Liver (tissue), 9 donors: Measurements from ENCODE around the gene MCUR1. TPM values are rescaled to one million over a fixed set of nuclear protein-coding genes. Genes with fewer than 3 reads are reported as not detected.

ENCODE experiments used
- DNase-seq: peaks from one replicate; pipeline ENCODE4 v3.0.0-alpha.2; 2017; ENCODE audit warnings: low spot score
- H3K27ac ChIP-seq, 2 donors: one replicate each; pipeline ENCODE4 v1.7.0; 2013; ENCODE audit warnings: inconsistent platforms in 2 of 2, low read length in 2 of 2, control low read depth in 1 of 2, low read depth in 1 of 2, mild to moderate bottlenecking in 1 of 2
- H3K27me3 ChIP-seq, 4 donors: one replicate each; pipeline versions ENCODE4 v1.6.1 to v1.7.0; 2013; ENCODE audit warnings: low read length in 3 of 4, inconsistent platforms in 1 of 4, mild to moderate bottlenecking in 1 of 4, moderate library complexity in 1 of 4; ENCODE audit not compliant: control insufficient read depth in 4 of 4, insufficient read depth in 4 of 4
- H3K36me3 ChIP-seq, 4 donors: one replicate each; pipeline versions ENCODE4 v1.6.1 to v1.7.0; 2013; ENCODE audit warnings: low read length in 3 of 4, mild to moderate bottlenecking in 3 of 4, low read depth in 1 of 4, moderate library complexity in 1 of 4; ENCODE audit not compliant: control insufficient read depth in 4 of 4, insufficient read depth in 3 of 4
- H3K4me1 ChIP-seq, 4 donors: one replicate each; pipeline versions ENCODE4 v1.6.1 to v1.7.0; 2013; ENCODE audit warnings: low read length in 3 of 4, mild to moderate bottlenecking in 3 of 4, moderate library complexity in 1 of 4; ENCODE audit not compliant: control insufficient read depth in 4 of 4, insufficient read depth in 4 of 4
- H3K4me3 ChIP-seq, 3 donors: one replicate each; pipeline versions ENCODE4 v1.6.1 to v1.7.0; 2013; ENCODE audit warnings: low read length in 3 of 3, control low read depth in 1 of 3, low read depth in 1 of 3, mild to moderate bottlenecking in 1 of 3
- H3K9ac ChIP-seq, 2 donors: one replicate each; pipeline ENCODE4 v1.7.0; 2013; ENCODE audit warnings: low read length in 2 of 2, mild to moderate bottlenecking in 2 of 2, moderate library complexity in 2 of 2, control low read depth in 1 of 2, low read depth in 1 of 2
- H3K9me3 ChIP-seq, 4 donors: one replicate each; pipeline versions ENCODE4 v1.6.1 to v1.7.0; 2013; ENCODE audit warnings: low read length in 3 of 4; ENCODE audit not compliant: control insufficient read depth in 4 of 4
- ATF3 ChIP-seq: IDR thresholded peaks from 2 replicates; pipeline ENCODE4 v1.6.1; 2016; ENCODE audit warnings: antibody characterized with exemption
- EGR1 ChIP-seq, 2 donors: IDR thresholded peaks; 2 replicates each; pipeline ENCODE4 v1.6.1; 2016 to 2018; ENCODE audit warnings: antibody characterized with exemption in 2 of 2, low read depth in 2 of 2
- FOXA1 ChIP-seq: IDR thresholded peaks from 2 replicates; pipeline ENCODE4 v1.6.1; 2016; ENCODE audit warnings: antibody characterized with exemption
- FOXA2 ChIP-seq: IDR thresholded peaks from 2 replicates; pipeline ENCODE4 v1.6.1; 2016; ENCODE audit warnings: antibody characterized with exemption
- GABPA ChIP-seq, 2 donors: IDR thresholded peaks in 1 of 2; conservative IDR thresholded peaks in 1 of 2; 2 replicates each; pipeline ENCODE4 v1.6.1; 2016; ENCODE audit warnings: antibody characterized with exemption in 2 of 2, mild to moderate bottlenecking in 1 of 2, moderate library complexity in 1 of 2
- NR2F2 ChIP-seq: IDR thresholded peaks from 2 replicates; pipeline ENCODE4 v1.6.1; 2016; ENCODE audit warnings: antibody characterized with exemption
- RAD21 ChIP-seq, 2 donors: IDR thresholded peaks; 2 replicates each; pipeline ENCODE4 v1.6.1; 2016; ENCODE audit warnings: antibody characterized with exemption in 2 of 2, mild to moderate bottlenecking in 2 of 2
- RXRA ChIP-seq, 2 donors: IDR thresholded peaks; 2 replicates each; pipeline ENCODE4 v1.6.1; 2017 to 2018; ENCODE audit warnings: antibody characterized with exemption in 2 of 2, mild to moderate bottlenecking in 1 of 2
- SP1 ChIP-seq: IDR thresholded peaks from 2 replicates; pipeline ENCODE4 v1.6.1; 2018; ENCODE audit warnings: antibody characterized with exemption, mild to moderate bottlenecking
- TAF1 ChIP-seq: conservative IDR thresholded peaks from 2 replicates; pipeline ENCODE4 v1.6.1; 2016; ENCODE audit warnings: antibody characterized with exemption, mild to moderate bottlenecking
- YY1 ChIP-seq: IDR thresholded peaks from 2 replicates; pipeline ENCODE4 v1.6.1; 2016; ENCODE audit warnings: antibody characterized with exemption, mild to moderate bottlenecking
- WGBS: extraction: QIAGEN DNeasy Blood & Tissue Kit; methylation state at CpG from one replicate; pipeline ENCODE4 v1.1.7; 2013; 5-methylcytosine and 5-hydroxymethylcytosine counted together
- polyA plus RNA-seq, 2 donors: library from polyadenylated mRNA; stranded (reverse) in 1 of 2; unstranded in 1 of 2; fragments of 200-250 nt in 1 of 2; fragments of >200 nt in 1 of 2; fragmentation: Nextera tagmentation in 1 of 2; extraction: Ambion mirVana in 1 of 2; gene quantifications; one replicate each; pipeline versions ENCODE4 v1.2.1 to v1.2.3, GENCODE V29; 2013 to 2015
- total RNA-seq, 2 donors: library from RNA; depleted of rRNA; stranded (reverse); fragments of >200 nt; gene quantifications; one replicate each; pipeline ENCODE4 v1.2.3, GENCODE V29; 2014
- TF ChIP-seq, protein P1 (sequence below): IDR thresholded peaks from 2 replicates; pipeline ENCODE4 v1.6.1; 2016; ENCODE audit warnings: antibody characterized with exemption
- TF ChIP-seq, protein P2 (sequence below): IDR thresholded peaks from 2 replicates; pipeline ENCODE4 v1.6.1; 2016; ENCODE audit warnings: antibody characterized with exemption, mild to moderate bottlenecking
- TF ChIP-seq, protein P3 (sequence below): IDR thresholded peaks from 2 replicates; pipeline ENCODE4 v1.6.1; 2016; ENCODE audit warnings: antibody characterized with exemption
- donor health status: healthy.
- donor health status: healthy.
- donor health status: healthy.
- donor health status: healthy.
- donor health status: healthy.

The MCUR1 gene
- total and polyA plus RNA-seq, 4 donors: 7.3 to 17.3 (median 7.4) TPM

DNA sequence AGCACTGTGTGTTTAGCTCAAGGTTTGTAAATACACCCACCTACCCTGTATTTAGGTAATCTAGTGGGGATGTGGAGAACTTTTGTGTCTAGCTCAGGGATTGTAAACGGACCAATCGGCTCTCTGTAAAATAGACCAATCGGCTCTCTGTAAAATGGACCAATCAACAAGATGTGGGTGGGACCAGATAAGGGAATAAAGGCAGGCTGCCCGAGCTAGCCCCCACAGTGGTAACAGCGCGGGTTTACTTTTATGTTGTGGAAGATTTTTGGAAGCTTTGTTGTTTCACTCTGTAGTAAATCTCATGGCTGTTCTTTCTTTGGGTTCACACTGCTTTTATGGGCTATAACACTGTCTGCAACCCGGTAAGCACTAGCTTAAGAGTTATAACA lies 70.6 kb downstream of the MCUR1 start:
- Histone ChIP-seq H3K36me3 (no peaks in the 10 kb centered on the region), H3K27me3 (no peaks in the 10 kb centered on the region), H3K9me3 (no peaks in the 10 kb centered on the region), H3K4me3 (no peak overlapping the region), H3K4me1 (no peaks in the 10 kb centered on the region), H3K27ac (no peak overlapping the region), H3K9ac (no peak overlapping the region)
- no peak for DNase-seq
- TF ChIP-seq NR2F2 (no peak), SP1 (no peak), FOXA1 (no peak), RXRA (IDR thresholded peaks at IDR 0.05) (no peak), EGR1 (IDR thresholded peaks at IDR 0.05; ENCODE audit: low read depth in 2 of 2) (no peak), YY1 (no peak)
- TF ChIP-seq, protein P1, sequence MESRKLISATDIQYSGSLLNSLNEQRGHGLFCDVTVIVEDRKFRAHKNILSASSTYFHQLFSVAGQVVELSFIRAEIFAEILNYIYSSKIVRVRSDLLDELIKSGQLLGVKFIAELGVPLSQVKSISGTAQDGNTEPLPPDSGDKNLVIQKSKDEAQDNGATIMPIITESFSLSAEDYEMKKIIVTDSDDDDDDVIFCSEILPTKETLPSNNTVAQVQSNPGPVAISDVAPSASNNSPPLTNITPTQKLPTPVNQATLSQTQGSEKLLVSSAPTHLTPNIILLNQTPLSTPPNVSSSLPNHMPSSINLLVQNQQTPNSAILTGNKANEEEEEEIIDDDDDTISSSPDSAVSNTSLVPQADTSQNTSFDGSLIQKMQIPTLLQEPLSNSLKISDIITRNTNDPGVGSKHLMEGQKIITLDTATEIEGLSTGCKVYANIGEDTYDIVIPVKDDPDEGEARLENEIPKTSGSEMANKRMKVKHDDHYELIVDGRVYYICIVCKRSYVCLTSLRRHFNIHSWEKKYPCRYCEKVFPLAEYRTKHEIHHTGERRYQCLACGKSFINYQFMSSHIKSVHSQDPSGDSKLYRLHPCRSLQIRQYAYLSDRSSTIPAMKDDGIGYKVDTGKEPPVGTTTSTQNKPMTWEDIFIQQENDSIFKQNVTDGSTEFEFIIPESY: no peak
- 93% methylated on average over 7 of the region's 7 CpGs for WGBS

GRCh38 chr6:13742961-13743735 lies 71.2 kb downstream of the MCUR1 start:
- 67% methylated on average over 56 of the region's 56 CpGs for WGBS
- no peak overlapping the region for H3K9ac ChIP-seq
- no peaks in the 10 kb centered on the region for H3K4me1 ChIP-seq
- no peak overlapping the region for H3K27ac ChIP-seq
- no peak for DNase-seq
- TF ChIP-seq SP1 (no peak), RXRA (IDR thresholded peaks at IDR 0.05) (no peak), YY1 (no peak), EGR1 (IDR thresholded peaks at IDR 0.05; ENCODE audit: low read depth in 2 of 2) (no peak), GABPA (IDR thresholded peaks at IDR 0.05 in 1 of 2, conservative IDR thresholded peaks at IDR 0.05 in 1 of 2) (no peak), TAF1 (no peak), FOXA1 (no peak), NR2F2 (no peak), FOXA2 (no peak), ATF3 (no peak), RAD21 (IDR thresholded peaks at IDR 0.05) (no peak)
- TF ChIP-seq, protein P2, sequence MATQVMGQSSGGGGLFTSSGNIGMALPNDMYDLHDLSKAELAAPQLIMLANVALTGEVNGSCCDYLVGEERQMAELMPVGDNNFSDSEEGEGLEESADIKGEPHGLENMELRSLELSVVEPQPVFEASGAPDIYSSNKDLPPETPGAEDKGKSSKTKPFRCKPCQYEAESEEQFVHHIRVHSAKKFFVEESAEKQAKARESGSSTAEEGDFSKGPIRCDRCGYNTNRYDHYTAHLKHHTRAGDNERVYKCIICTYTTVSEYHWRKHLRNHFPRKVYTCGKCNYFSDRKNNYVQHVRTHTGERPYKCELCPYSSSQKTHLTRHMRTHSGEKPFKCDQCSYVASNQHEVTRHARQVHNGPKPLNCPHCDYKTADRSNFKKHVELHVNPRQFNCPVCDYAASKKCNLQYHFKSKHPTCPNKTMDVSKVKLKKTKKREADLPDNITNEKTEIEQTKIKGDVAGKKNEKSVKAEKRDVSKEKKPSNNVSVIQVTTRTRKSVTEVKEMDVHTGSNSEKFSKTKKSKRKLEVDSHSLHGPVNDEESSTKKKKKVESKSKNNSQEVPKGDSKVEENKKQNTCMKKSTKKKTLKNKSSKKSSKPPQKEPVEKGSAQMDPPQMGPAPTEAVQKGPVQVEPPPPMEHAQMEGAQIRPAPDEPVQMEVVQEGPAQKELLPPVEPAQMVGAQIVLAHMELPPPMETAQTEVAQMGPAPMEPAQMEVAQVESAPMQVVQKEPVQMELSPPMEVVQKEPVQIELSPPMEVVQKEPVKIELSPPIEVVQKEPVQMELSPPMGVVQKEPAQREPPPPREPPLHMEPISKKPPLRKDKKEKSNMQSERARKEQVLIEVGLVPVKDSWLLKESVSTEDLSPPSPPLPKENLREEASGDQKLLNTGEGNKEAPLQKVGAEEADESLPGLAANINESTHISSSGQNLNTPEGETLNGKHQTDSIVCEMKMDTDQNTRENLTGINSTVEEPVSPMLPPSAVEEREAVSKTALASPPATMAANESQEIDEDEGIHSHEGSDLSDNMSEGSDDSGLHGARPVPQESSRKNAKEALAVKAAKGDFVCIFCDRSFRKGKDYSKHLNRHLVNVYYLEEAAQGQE: no peak
- TF ChIP-seq, protein P1: no peak
- TF ChIP-seq, protein P3, sequence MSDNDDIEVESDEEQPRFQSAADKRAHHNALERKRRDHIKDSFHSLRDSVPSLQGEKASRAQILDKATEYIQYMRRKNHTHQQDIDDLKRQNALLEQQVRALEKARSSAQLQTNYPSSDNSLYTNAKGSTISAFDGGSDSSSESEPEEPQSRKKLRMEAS: no peak
- no peaks in the 10 kb centered on the region for H3K9me3 ChIP-seq
- no peak overlapping the region for H3K4me3 ChIP-seq
- no peaks in the 10 kb centered on the region for H3K27me3 ChIP-seq
- H3K36me3 ChIP-seq: no peaks in the 10 kb centered on the region
